ENCODE data around the gene SLC5A7.

The SLC5A7 gene

GRCh38 chr2:108029496-108029895, 43.2 kb downstream of the SLC5A7 start:
- H3K27me3 Mint-ChIP-seq, result no peaks in the 10 kb centered on the region
- H3K36me3 Mint-ChIP-seq, result no peaks in the 10 kb centered on the region
- peaks cover 0 to 2% of the 10 kb centered on the region in 2 donors for H3K9me3 Mint-ChIP-seq
- no peak overlapping the region for H3K4me3 Mint-ChIP-seq
- ATAC-seq (replicated peaks) (no peak), DNase-seq (no peak)
- H3K27ac Mint-ChIP-seq, result no peak overlapping the region
- H3K4me1 Mint-ChIP-seq, result no peaks in the 10 kb centered on the region

GRCh38 chr2:108029912-108030311, 43.6 kb downstream of the SLC5A7 start:
- no peak for ATAC-seq (replicated peaks)
- H3K27ac Mint-ChIP-seq, result no peak overlapping the region
- no peak for DNase-seq
- peaks cover 0 to 2% of the 10 kb centered on the region in 2 donors for H3K9me3 Mint-ChIP-seq
- H3K4me1 Mint-ChIP-seq, result no peaks in the 10 kb centered on the region
- H3K36me3 Mint-ChIP-seq, result no peaks in the 10 kb centered on the region
- no peaks in the 10 kb centered on the region for H3K27me3 Mint-ChIP-seq
- H3K4me3 Mint-ChIP-seq, result no peak overlapping the region

GRCh38 chr2:108031471-108031941, 45.2 kb downstream of the SLC5A7 start:
- ATAC-seq (replicated peaks) (no peak), DNase-seq (no peak)
- H3K36me3 Mint-ChIP-seq, result no peaks in the 10 kb centered on the region
- H3K9me3 Mint-ChIP-seq, result peaks cover 0 to 2% of the 10 kb centered on the region in 2 donors
- no peak overlapping the region for H3K4me3 Mint-ChIP-seq
- H3K27me3 Mint-ChIP-seq, result no peaks in the 10 kb centered on the region
- no peak overlapping the region for H3K27ac Mint-ChIP-seq
- no peaks in the 10 kb centered on the region for H3K4me1 Mint-ChIP-seq

- H3K27me3 Mint-ChIP-seq, result peaks cover 0 to 8% of the 10 kb centered on the region in 2 donors
- H3K4me3 Mint-ChIP-seq, result no peak overlapping the region
- ATAC-seq (replicated peaks) (peak in 1 of 2 donors; percentile 14), DNase-seq (no peak)
- no peak overlapping the region for H3K27ac Mint-ChIP-seq
- no peaks in the 10 kb centered on the region for H3K36me3 Mint-ChIP-seq
- H3K9me3 Mint-ChIP-seq, result peaks cover 0 to 4% of the 10 kb centered on the region in 2 donors
- H3K4me1 Mint-ChIP-seq, result no peaks in the 10 kb centered on the region
These were observed 48.5 kb downstream of the SLC5A7 start for GRCh38 chr2:108034843-108035242.

GRCh38 chr2:108048752-108049151, 62.4 kb downstream of the SLC5A7 start:
- peaks cover 0 to 3% of the 10 kb centered on the region in 2 donors for H3K9me3 Mint-ChIP-seq
- H3K27ac Mint-ChIP-seq, result no peak overlapping the region
- ATAC-seq (replicated peaks), result no peak
- DNase-seq, result no peak
- H3K27me3 Mint-ChIP-seq, result peaks cover 0 to 5% of the 10 kb centered on the region in 2 donors
- H3K4me3 Mint-ChIP-seq, result no peak overlapping the region
- H3K36me3 Mint-ChIP-seq, result no peaks in the 10 kb centered on the region
- H3K4me1 Mint-ChIP-seq, result no peaks in the 10 kb centered on the region

- no peaks in the 10 kb centered on the region for H3K4me1 Mint-ChIP-seq
- DNase-seq (no peak), ATAC-seq (replicated peaks) (no peak)
- H3K9me3 Mint-ChIP-seq, result no peaks in the 10 kb centered on the region
- H3K27ac Mint-ChIP-seq, result no peak overlapping the region
- no peaks in the 10 kb centered on the region for H3K27me3 Mint-ChIP-seq
- no peak overlapping the region for H3K4me3 Mint-ChIP-seq
- no peaks in the 10 kb centered on the region for H3K36me3 Mint-ChIP-seq
These were observed 72.3 kb downstream of the SLC5A7 start for GRCh38 chr2:108058576-108059137.

GRCh38 chr2:108061439-108062042, 75.2 kb downstream of the SLC5A7 start:
- Mint-ChIP-seq H3K4me1 (no peaks in the 10 kb centered on the region), H3K36me3 (no peaks in the 10 kb centered on the region), H3K27me3 (no peaks in the 10 kb centered on the region), H3K27ac (no peak overlapping the region), H3K9me3 (no peaks in the 10 kb centered on the region), H3K4me3 (no peak overlapping the region)
- ATAC-seq (replicated peaks), result no peak
- DNase-seq, result no peak

Data from stimulated activated naive B cell treated with anti-CD40 and anti-IgM and Interleukin-4, amounts not matched to agents 10 μg/mL and 1 μg/mL and 100 μg/mL, for 72 hours (primary cell).